Amniotic stem cell (primary cell): Measurements from ENCODE around the gene OXCT2.

Source experiments
- DNase-seq: peaks from one replicate; lab custom pipeline; 2025; lab: John Stamatoyannopoulos, UW

The OXCT2 gene

DNA sequence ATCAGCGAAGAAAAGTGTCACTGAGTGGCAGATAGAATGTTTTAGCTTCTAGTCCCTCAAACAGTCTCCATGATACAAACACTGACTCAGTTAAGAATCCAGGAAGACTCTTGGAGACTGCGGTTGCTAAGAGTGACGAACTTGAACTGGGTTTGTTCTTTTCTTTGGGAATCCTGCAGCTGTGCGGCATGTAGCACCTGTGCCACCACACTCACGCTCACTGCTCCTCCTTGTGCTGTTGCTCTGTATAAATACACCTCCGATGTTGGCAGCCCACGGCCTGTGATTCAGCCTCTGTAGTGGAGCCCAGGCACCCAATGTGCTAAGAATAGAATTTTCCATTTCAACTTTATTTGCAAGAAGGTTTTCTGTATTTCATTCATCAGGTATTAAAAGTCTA is 38.0 kb downstream of the OXCT2 start:
- no peak for DNase-seq

DNA sequence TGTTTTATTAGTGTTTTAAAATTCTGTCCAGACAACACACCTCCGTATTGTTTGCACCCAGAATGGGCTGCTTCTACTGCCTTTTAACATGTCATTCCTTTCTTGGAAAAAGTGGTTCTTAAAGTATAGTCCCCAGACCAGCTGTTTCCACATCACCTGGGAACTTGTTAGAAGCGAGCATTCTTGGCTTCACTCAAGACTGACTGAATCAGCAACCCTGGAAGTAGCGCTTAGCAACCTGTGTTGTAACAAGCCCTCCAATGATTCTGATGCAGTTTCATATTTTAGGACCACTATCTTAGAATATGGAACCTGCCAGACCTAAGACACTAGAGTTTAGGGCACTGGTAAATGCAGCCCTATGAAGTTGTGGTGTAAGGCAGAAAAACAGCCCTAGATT is 38.4 kb downstream of the OXCT2 start:
- DNase-seq = no peak

DNA sequence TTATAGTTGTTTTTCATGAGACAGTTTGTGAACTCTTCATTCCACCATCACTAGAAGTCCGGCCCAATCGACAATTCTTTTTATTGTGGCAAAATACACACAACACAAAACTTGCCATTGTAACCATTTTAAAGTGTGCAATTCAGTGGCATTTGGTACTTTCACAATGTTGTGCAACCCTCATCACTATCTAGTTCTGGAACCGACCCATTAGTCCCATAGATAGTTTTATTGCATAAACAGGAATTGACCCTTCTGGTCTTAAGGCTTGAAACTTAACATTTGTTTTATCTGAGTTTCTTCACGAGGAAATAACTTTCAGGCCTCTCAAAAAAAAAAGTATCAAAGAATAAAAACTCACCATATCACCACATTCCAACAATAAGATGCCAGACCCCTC is 41.3 kb downstream of the OXCT2 start:
- no peak for DNase-seq

DNA sequence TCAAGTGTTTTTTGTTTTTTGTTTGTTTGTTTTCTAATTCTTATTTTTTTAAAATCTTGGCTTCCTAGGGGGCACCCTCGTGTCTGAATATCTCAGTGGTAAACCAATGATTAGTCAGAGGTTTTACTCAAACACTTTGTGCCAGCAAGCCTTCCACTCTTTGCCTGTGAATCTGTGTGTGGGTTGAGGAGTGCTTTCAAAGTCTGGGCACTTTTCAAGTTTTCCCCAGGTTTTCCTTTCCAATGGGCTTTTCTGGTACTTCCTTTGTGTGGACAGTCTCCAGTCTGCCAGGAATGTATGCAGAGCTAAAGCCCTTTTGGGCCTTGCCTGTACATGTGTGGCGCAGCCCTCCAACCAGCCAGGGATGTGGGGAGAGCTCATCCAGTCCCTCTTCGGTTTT is 42.1 kb downstream of the OXCT2 start:
- DNase-seq = no peak

DNA sequence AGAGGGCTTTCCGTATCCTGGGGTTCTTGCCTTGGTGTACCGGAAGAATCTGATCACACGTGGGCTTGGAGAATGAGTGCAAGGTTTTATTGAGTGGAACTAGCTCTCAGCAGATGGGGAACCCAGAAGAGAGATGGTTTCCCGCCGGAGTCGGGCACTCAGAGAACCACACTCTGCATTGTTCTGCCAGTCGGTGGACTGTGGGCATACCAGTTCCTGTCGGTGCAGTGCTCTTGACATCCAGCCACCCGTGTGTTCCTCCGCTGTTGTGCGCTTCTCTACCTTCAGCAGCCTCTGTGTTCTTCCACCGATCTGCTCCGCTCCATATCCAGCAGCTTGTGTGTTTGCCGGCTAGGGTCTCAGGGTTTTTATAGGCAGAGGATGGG is 43.2 kb downstream of the OXCT2 start:
- DNase-seq = no peak

DNA sequence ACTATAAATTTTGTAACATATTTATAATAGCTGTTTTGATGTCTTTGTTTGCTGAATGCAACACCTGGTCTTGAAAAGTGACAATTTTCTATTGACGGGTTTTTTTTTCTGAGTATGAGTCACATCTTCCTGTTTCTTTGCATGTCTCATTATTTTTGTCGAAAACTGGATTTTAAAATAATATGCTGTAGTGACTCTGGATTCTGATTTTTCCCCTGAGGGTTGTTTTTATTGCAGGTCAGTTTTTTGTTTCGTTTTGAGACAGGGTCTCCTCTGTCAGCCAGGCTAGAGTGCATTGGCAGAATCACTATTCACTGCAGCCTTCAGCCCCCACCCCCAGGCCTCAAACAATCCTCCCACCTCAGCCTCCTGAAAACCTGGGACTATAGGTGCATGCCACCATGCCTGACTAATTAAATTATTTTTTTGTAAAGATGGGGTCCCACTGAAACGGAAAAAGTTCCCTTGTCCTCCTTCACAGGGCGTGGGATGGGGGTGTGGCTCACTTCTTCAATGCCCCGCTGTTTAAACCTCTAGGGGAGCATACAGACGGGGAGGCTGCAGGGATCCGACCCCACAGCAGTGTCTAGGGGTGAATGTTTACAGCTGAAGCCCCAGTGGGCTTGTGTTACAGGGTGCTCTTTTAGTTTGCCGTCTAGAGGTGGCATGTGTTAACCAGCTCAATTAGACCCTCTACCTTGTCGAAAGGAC is 43.8 kb downstream of the OXCT2 start:
- DNase-seq = no peak

DNA sequence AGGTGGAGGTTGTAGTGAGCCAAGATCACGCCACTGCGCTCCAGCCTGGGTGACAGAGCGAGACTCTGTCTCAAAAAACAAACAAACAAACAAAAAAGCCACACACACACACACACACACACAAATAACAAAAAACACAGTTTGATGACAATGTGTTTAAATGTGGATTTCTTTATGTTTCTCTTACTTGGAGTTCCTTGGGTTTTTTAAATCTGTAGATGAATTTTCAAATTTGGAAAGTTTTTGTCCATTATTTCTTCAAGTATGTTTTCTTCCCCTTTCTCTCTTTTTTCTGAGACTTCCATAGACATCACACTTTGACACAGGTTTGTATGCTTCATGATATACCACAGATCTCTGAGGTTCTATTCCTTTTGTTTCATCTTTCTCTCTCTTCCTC is 44.5 kb downstream of the OXCT2 start:
- DNase-seq = no peak

DNA sequence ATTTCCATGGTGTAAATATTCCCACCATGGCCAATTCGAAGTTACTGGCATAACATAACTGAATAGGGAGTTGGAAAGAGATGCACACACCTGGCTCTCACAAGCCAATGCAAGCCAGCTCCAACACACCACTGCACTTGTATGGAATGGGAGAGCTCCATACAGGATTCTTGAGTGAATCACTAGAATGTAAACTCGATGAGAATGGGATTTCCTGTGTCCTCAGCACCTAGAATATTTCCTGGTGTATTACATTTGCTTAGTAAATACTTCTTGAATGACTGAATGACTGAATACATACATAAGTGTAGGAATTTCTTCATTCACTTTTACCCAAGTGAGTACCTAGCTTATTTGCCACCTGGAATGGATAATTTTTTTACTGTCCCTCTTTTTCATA is 48.7 kb downstream of the OXCT2 start:
- DNase-seq = no peak

DNA sequence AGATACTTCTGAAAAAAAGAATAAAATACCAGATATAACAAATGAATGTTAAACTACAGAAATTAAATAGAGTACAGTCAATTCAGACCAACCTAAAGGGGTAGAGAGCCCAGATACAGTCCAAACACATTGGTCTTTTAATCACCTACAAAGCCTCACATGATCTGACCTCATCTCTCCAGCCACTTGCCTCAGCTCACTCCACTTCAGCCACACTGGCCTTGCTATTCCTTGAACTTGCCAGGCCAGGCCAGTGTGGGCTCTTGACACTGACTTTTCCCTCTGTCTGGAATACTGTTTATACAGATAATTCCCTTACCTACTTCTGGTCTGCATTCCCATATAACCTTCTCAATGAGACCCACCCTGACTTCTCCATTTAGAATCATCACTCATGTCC is 49.5 kb downstream of the OXCT2 start:
- no peak for DNase-seq

DNA sequence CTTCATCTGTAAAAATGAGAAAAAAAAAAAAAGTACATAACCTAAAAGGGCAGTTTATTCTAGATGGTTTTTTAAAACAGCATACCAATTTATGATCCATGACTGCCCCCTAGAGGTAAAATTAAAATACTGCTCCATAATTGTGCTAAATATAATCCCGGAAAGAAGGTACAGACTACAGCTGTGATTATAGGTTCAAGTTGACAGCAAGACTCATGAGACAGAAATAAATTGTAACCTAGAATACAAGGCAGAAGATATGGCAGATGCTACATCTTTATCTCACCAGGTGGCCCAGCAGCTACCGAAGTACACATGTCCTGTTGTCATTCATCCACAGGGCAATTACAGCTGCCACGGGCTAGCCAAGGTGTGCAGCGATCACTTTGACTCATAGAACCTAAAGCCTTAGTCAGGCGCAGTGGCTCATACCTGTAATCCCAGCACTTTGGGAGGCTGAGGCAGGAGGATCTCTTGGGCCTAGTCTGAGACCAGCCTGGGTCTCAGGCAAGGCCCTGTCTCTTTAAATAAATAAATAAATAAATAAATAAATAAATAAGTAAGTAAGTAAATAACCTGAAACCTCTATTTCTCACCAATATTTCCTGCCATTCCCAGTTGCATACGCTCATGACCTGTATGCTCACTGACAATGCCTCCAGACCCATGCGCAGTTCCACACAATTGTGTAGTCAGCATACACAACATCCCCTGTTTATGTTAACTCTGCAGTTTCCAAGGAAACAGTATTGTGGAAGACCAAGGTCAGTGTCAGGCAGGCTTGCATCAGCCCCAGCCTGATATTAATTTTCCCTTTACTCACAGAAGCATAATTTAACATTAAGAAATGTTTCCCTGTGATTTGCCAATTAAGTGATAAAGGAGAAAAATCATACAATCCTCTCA is 50.8 kb downstream of the OXCT2 start:
- DNase-seq = peak; percentile 45
